Testis (tissue), 3 donors: ENCODE data around the gene RNU6-9. TPM values are rescaled to one million over a fixed set of nuclear protein-coding genes. Genes with fewer than 3 reads are reported as not detected.

ENCODE experiments used
- DNase-seq: peaks from one replicate; pipeline ENCODE4 v3.0.0-alpha.2; 2019
- H3K27ac ChIP-seq, 2 donors: fragments of 200-600 bp; sonication (generic); one replicate each; pipeline ENCODE4 v1.5.1; 2019
- H3K27me3 ChIP-seq: fragments of 200-600 bp; sonication (generic); one replicate; pipeline ENCODE4 v1.5.1; 2019
- H3K36me3 ChIP-seq: fragments of 200-600 bp; sonication (generic); one replicate; pipeline ENCODE4 v1.5.1; 2017; ENCODE audit warnings: low read depth; ENCODE audit errors: missing control alignments
- H3K4me1 ChIP-seq: fragments of 200-600 bp; sonication (generic); one replicate; pipeline ENCODE4 v1.5.1; 2019
- H3K4me3 ChIP-seq, 2 donors: fragments of 200-600 bp; sonication (generic); one replicate each; pipeline ENCODE4 v1.5.1; 2017 to 2019
- H3K9me3 ChIP-seq: fragments of 200-600 bp; sonication (generic); one replicate; pipeline ENCODE4 v1.5.1; 2017
- CTCF ChIP-seq, 3 experiments: fragments of 450-650 bp in 2 of 3; fragments of 200-600 bp in 1 of 3; sonication (generic) in 1 of 3; IDR thresholded peaks; one replicate each; pipeline ENCODE4 v1.5.1; 2016 to 2019; ENCODE audit warnings: antibody characterized with exemption in 3 of 3, mild to moderate bottlenecking in 2 of 3, moderate library complexity in 1 of 3
- POLR2A ChIP-seq: fragments of 450-650 bp; IDR thresholded peaks from one replicate; pipeline ENCODE4 v1.6.1; 2017; ENCODE audit warnings: antibody characterized with exemption, mild to moderate bottlenecking, moderate library complexity
- WGBS, 2 donors: methylation state at CpG; one replicate each; pipeline ENCODE4 v1.1.5; 2018; 5-methylcytosine and 5-hydroxymethylcytosine counted together
- intact Hi-C: fragments of 100-400 bp; cut with DNase I; formaldehyde crosslinking; loops from one replicate; pipeline ENCODE4 v1.15.1; 2023; ENCODE audit warnings: low total_unique reads
- polyA plus RNA-seq: library from polyadenylated mRNA; stranded (reverse); fragments of 350-450 nt; fragmentation: Illumina TruSeq; extraction: RNeasy Lipid Tissue Mini Kit (QIAGEN cat#74804); gene quantifications from one replicate; pipeline ENCODE4 v1.2.3, GENCODE V29; 2014; ENCODE audit warnings: low read depth, low replicate concordance; ENCODE audit not compliant: insufficient read depth
- total RNA-seq, 2 donors: library from RNA; depleted of rRNA; stranded (reverse); fragments of >200 nt; gene quantifications; one replicate each; pipeline ENCODE4 v1.2.3, GENCODE V29; 2016

The RNU6-9 gene
- total and polyA plus RNA-seq, 3 donors from 2014 or later, result not detected

- Histone ChIP-seq H3K9me3 (no peaks in the 10 kb centered on the region), H3K4me3 (no peak overlapping the region), H3K36me3 (no peaks in the 10 kb centered on the region), H3K27ac (no peak overlapping the region), H3K4me1 (no peaks in the 10 kb centered on the region), H3K27me3 (no peaks in the 10 kb centered on the region)
- 91 to 96% methylated on average over 17 to 37 of the region's 37 CpGs for WGBS, 2 donors
- TF ChIP-seq CTCF (IDR thresholded peaks at IDR 0.05), result no peak
- TF ChIP-seq POLR2A, result no peak
- DNase-seq, result no peak
- intact Hi-C loops, result no loop called here
These were observed 13.4 kb upstream of the RNU6-9 start for GRCh38 chr19:879711-880438.

DNA sequence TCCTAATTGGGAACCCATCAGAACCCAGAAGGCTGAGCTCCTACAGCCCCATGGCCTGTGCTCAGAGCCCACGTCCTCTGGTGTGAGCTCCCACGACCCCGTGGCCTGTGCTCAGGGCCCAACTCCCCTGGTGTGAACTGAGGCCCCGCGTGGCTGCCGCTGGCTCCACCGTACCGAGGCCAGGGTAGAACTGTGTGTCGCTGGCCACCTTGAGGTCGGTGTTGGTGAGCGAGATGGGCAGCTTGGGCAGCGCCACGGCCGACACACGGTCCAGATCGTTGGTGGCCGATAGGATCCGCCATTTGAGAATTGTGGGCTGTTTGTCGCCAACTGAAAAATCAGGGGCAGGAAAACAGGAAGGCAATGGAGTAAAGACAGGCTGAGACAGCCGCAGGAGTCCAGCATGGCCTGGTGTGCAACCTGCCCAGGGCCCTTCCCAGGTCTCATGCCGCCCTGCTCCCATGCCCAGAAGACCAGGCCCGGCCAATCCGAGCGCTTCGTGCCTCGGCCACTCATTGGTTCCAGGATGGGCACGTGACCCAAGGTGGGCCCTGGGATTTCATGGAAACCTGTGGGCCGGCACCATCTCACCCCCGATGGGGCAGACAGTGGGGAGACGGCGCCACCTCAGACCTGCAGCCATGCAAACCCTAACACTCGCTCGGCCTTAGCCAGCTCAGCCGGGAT lies 11.8 kb upstream of the RNU6-9 start:
- no peak for DNase-seq
- Histone ChIP-seq H3K4me1 (no peaks in the 10 kb centered on the region), H3K27ac (no peak overlapping the region), H3K4me3 (no peak overlapping the region), H3K36me3 (no peaks in the 10 kb centered on the region), H3K9me3 (no peaks in the 10 kb centered on the region), H3K27me3 (no peaks in the 10 kb centered on the region)
- no peak for TF ChIP-seq CTCF (IDR thresholded peaks at IDR 0.05)
- no peak for TF ChIP-seq POLR2A
- 96 to 97% methylated on average over 22 to 34 of the region's 34 CpGs for WGBS, 2 donors
- intact Hi-C loops, result no loop called here

DNA sequence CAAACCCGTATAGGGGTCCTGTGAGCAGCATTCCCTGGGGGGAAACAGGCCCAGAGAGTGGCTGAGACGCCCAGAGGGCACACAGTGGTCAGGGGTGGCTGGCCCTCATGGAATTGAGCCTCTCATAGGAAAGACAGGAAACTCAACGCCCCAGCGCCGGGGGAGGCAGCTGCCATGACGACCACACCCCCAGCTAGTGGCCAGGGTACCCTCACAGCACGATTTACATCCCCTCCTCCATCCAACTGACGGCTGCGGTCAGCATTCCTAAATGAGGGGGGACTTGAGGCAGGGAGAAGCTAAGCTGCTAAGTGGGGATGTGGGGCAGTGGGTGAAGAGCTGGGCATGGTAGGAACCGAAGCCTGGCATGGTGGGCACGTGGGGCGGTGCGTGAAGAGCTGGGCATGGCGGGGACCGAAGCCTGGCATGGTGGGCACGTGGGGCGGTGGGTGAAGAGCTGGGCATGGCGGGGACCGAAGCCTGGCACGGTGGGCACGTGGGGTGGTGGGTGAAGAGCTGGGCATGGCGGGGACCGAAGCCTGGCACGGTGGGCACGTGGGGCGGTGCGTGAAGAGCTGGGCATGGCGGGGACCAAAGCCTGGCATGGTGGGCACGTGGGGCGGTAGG lies 10.3 kb upstream of the RNU6-9 start:
- Histone ChIP-seq H3K27ac (no peak overlapping the region), H3K4me3 (no peak overlapping the region), H3K9me3 (no peaks in the 10 kb centered on the region), H3K27me3 (no peaks in the 10 kb centered on the region), H3K36me3 (no peaks in the 10 kb centered on the region), H3K4me1 (no peaks in the 10 kb centered on the region)
- no peak for DNase-seq
- intact Hi-C loops, result no loop called here
- WGBS, 2 donors, result 92 to 93% methylated on average over 30 of the region's 30 CpGs
- TF ChIP-seq CTCF (IDR thresholded peaks at IDR 0.05) (no peak), POLR2A (no peak)

- TF ChIP-seq POLR2A (no peak), CTCF (IDR thresholded peaks at IDR 0.05) (no peak)
- Histone ChIP-seq H3K27ac (no peak overlapping the region), H3K36me3 (no peaks in the 10 kb centered on the region), H3K4me3 (no peak overlapping the region), H3K4me1 (no peaks in the 10 kb centered on the region), H3K9me3 (no peaks in the 10 kb centered on the region), H3K27me3 (no peaks in the 10 kb centered on the region)
- intact Hi-C loops, result no loop called here
- DNase-seq, result no peak
- WGBS, 2 donors, result 93 to 95% methylated on average over 14 to 22 of the region's 22 CpGs
These were observed 9.5 kb upstream of the RNU6-9 start for GRCh38 chr19:883661-884211.
